ENCODE results near the gene OCA2.

Gene OCA2

GRCh38 chr15:27833178-27833577 is 265.9 kb downstream of the OCA2 start:
- no peak for TF ChIP-seq CTCF (IDR thresholded peaks at IDR 0.05)

GRCh38 chr15:27832237-27832596 is 266.9 kb downstream of the OCA2 start:
- TF ChIP-seq CTCF (IDR thresholded peaks at IDR 0.05) = no peak

GRCh38 chr15:27831384-27832236 is 267.5 kb downstream of the OCA2 start:
- no peak for TF ChIP-seq CTCF (IDR thresholded peaks at IDR 0.05)

- no peak for TF ChIP-seq CTCF (IDR thresholded peaks at IDR 0.05)
Observed at GRCh38 chr15:27828746-27829145, 270.4 kb downstream of the OCA2 start.

GRCh38 chr15:27826902-27827714 is 272.0 kb downstream of the OCA2 start:
- TF ChIP-seq CTCF (IDR thresholded peaks at IDR 0.05) = no peak

- TF ChIP-seq CTCF (IDR thresholded peaks at IDR 0.05) = no peak
Observed at GRCh38 chr15:27826411-27826810, 272.7 kb downstream of the OCA2 start.

GRCh38 chr15:27824841-27825422 is 274.2 kb downstream of the OCA2 start:
- no peak for TF ChIP-seq CTCF (IDR thresholded peaks at IDR 0.05)
